HepG2 (cell line): ENCODE measurements around the gene CEP63. TPM values are rescaled to one million over a fixed set of nuclear protein-coding genes. Genes with fewer than 3 reads are reported as not detected.
A peak's percentile ranks its signal among the peaks of the same experiment; 100 is the strongest.

Experiments
- GTF2F1 ChIP-seq: fragments of 150-350 bp; IDR thresholded peaks from 2 replicates; pipeline ENCODE4 v1.6.1; 2014; ENCODE audit warnings: low read length
- HNF1B ChIP-seq: sonication (generic); formaldehyde crosslinking; IDR thresholded peaks from 2 replicates; pipeline ENCODE4 v1.5.1; 2020; ENCODE audit warnings: mild to moderate bottlenecking, moderate library complexity, missing genetic modification reagents
- PBX3 ChIP-seq: sonication (generic); formaldehyde crosslinking; IDR thresholded peaks from 2 replicates; pipeline ENCODE4 v1.8.1; 2023; ENCODE audit warnings: missing genetic modification reagents, inconsistent platforms, borderline replicate concordance
- RERE ChIP-seq: IDR thresholded peaks from 2 replicates; pipeline ENCODE4 v1.6.1; 2016; ENCODE audit warnings: low read depth, missing genetic modification reagents, missing compliant biosample characterization
- SMAD3 ChIP-seq: sonication (generic); formaldehyde crosslinking; IDR thresholded peaks from 2 replicates; pipeline ENCODE4 v1.4.0; 2020; ENCODE audit warnings: missing genetic modification reagents
- ZBTB40 ChIP-seq, 2 experiments: fragments of 450-650 bp in 1 of 2; sonication (generic) in 1 of 2; formaldehyde crosslinking in 1 of 2; IDR thresholded peaks; 2 replicates each; pipeline versions ENCODE4 v1.6.1 to v1.8.0; 2016 to 2022; ENCODE audit warnings: antibody characterized with exemption in 1 of 2, mild to moderate bottlenecking in 1 of 2, missing genetic modification reagents in 1 of 2
- ZFAT ChIP-seq: sonication (generic); formaldehyde crosslinking; conservative IDR thresholded peaks from 2 replicates; pipeline ENCODE4 v1.8.1; 2023; ENCODE audit warnings: missing genetic modification reagents, inconsistent platforms
- ZFP41 ChIP-seq: sonication (generic); formaldehyde crosslinking; IDR thresholded peaks from 2 replicates; pipeline ENCODE4 v1.4.0; 2020; ENCODE audit warnings: mild to moderate bottlenecking, missing genetic modification reagents, borderline replicate concordance
- ZNF83 ChIP-seq: sonication (generic); formaldehyde crosslinking; IDR thresholded peaks from 2 replicates; pipeline ENCODE4 v1.4.0; 2020; ENCODE audit warnings: missing genetic modification reagents, mild to moderate bottlenecking, borderline replicate concordance
- polyA plus RNA-seq, 8 experiments: library from polyadenylated mRNA; depleted of rRNA in 3 of 8; stranded (reverse) in 7 of 8; unstranded in 1 of 8; fragments of >200 nt; fragmentation: Illumina TruSeq in 4 of 8; extraction: Trizol in 4 of 8; gene quantifications; 2 replicates each; pipeline versions ENCODE4 v1.2.1 to v1.2.3, GENCODE V29; 2011 to 2016; ENCODE audit warnings: low read depth in 4 of 8, missing spikeins in 1 of 8, mixed read lengths in 1 of 8; ENCODE audit not compliant: insufficient read depth in 1 of 8
- total RNA-seq, 5 experiments: library from RNA; depleted of rRNA; stranded (reverse); fragments of >200 nt; fragmentation: Illumina TruSeq; extraction: Trizol; gene quantifications; 2 replicates each; pipeline ENCODE4 v1.2.3, GENCODE V29; 2016; ENCODE audit warnings: low read depth in 1 of 5

The CEP63 gene
- total and polyA plus RNA-seq, 2 of the 13 experiments (the other 11 are each of a cell fraction or from before 2014, with no cell fraction given): 7.2 to 18.4 TPM

GRCh38 chr3:134485718-134486576 lies at the start of gene CEP63, which contains the start of gene ANAPC13 (continued):
- TF ChIP-seq HNF1B (CRISPR knock-in tag) (peak; percentile 31), ZBTB40 (IDR thresholded peaks at IDR 0.05) (no peak), ZBTB40 (CRISPR knock-in tag; IDR thresholded peaks at IDR 0.05) (peak; percentile 66; the same call in 1 of the 2 replicates), GTF2F1 (no peak), ZNF83 (CRISPR knock-in tag) (0 out of 2 replicates have a peak, but pooled peaks have one; percentile 26), RERE (CRISPR knock-in tag) (0 out of 2 replicates have a peak, but pooled peaks have one; percentile 9), ZFAT (CRISPR knock-in tag) (no peak), PBX3 (CRISPR knock-in tag) (no peak), ZFP41 (no peak; the same call in none of the 2 replicates), SMAD3 (CRISPR knock-in tag) (peak; percentile 49; the same call in 1 of the 2 replicates)
